Measurements from ENCODE around the gene CARS1.

The CARS1 gene

GRCh38 chr11:2955906-2956476 is 101.2 kb downstream of the CARS1 start:
- no peak for DNase-seq (ENCODE audit: low spot score)

GRCh38 chr11:2954263-2954662 is 103.0 kb downstream of the CARS1 start:
- DNase-seq (ENCODE audit: low spot score) = no peak

- DNase-seq (ENCODE audit: low spot score) = no peak
Observed at GRCh38 chr11:2952290-2952689, 104.9 kb downstream of the CARS1 start.

- peak; percentile 56 for DNase-seq (ENCODE audit: low spot score)
Observed at GRCh38 chr11:2951231-2952110, 105.8 kb downstream of the CARS1 start.
